DND-41 (cell line): ENCODE results near the gene TCF19.

Source experiments
- ATAC-seq: fragments of 200-7000 bp; cut with Tn5 transposase; 3 replicates; pipeline ENCODE4 v1.9.1; 2021; ENCODE audit warnings: low read depth; ENCODE audit not compliant: insufficient read depth
- DNase-seq: peaks from one replicate; pipeline ENCODE4 v3.0.0-alpha.2; 2020
- H2AFZ ChIP-seq: 2 replicates; pipeline ENCODE4 v1.6.0; 2012; ENCODE audit warnings: low read depth, low read length
- H3K27ac ChIP-seq: 2 replicates; pipeline ENCODE4 v1.5.1; 2012; ENCODE audit warnings: low read length, inconsistent platforms
- H3K27me3 ChIP-seq: fragments of 200-600 bp; sonication (generic); 2 replicates; pipeline ENCODE4 v1.6.0; 2012; ENCODE audit warnings: low read length, mild to moderate bottlenecking, inconsistent platforms; ENCODE audit not compliant: insufficient read depth, poor library complexity
- H3K36me3 ChIP-seq: 2 replicates; pipeline ENCODE4 v1.5.1; 2012; ENCODE audit warnings: low read length, inconsistent platforms; ENCODE audit not compliant: insufficient read depth
- H3K4me1 ChIP-seq: 2 replicates; pipeline ENCODE4 v1.5.1; 2012; ENCODE audit warnings: mild to moderate bottlenecking, low read length; ENCODE audit not compliant: insufficient read depth
- H3K4me2 ChIP-seq: 2 replicates; pipeline ENCODE4 v1.6.0; 2012; ENCODE audit warnings: mild to moderate bottlenecking, moderate library complexity, low read length, inconsistent platforms; ENCODE audit not compliant: insufficient read depth
- H3K4me3 ChIP-seq, 2 experiments: fragments of 200-600 bp in 1 of 2; shearing (Covaris generic) in 1 of 2; 2 replicates each; pipeline ENCODE4 v1.5.1; 2012 to 2016; ENCODE audit warnings: inconsistent platforms in 2 of 2, low read length in 2 of 2, mild to moderate bottlenecking in 2 of 2, low read depth in 1 of 2, moderate library complexity in 1 of 2
- H3K79me2 ChIP-seq: 2 replicates; pipeline ENCODE4 v1.6.0; 2012; ENCODE audit warnings: low read length, inconsistent platforms; ENCODE audit not compliant: insufficient read depth
- H3K9ac ChIP-seq: 2 replicates; pipeline ENCODE4 v1.6.0; 2012; ENCODE audit warnings: low read depth, mild to moderate bottlenecking, inconsistent platforms, low read length, moderate library complexity
- H3K9me3 ChIP-seq: 2 replicates; pipeline ENCODE4 v1.5.1; 2012; ENCODE audit warnings: low read length, moderate library complexity, mild to moderate bottlenecking, inconsistent platforms; ENCODE audit not compliant: insufficient read depth, severe bottlenecking
- H4K20me1 ChIP-seq: 2 replicates; pipeline ENCODE4 v1.6.0; 2012; ENCODE audit warnings: low read length; ENCODE audit not compliant: insufficient read depth
- EZH2 ChIP-seq: IDR thresholded peaks from 3 replicates; pipeline ENCODE4 v1.6.1; 2012; ENCODE audit warnings: borderline replicate concordance, low read depth, mild to moderate bottlenecking, moderate library complexity, low read length, inconsistent platforms; ENCODE audit not compliant: severe bottlenecking
- TF ChIP-seq, protein P1 (sequence below): IDR thresholded peaks from 2 replicates; pipeline ENCODE4 v1.5.1; 2012; ENCODE audit warnings: borderline replicate concordance, low read length, moderate library complexity, mild to moderate bottlenecking; ENCODE audit not compliant: poor library complexity, severe bottlenecking; ENCODE audit errors: extremely low read depth

The TCF19 gene

DNA sequence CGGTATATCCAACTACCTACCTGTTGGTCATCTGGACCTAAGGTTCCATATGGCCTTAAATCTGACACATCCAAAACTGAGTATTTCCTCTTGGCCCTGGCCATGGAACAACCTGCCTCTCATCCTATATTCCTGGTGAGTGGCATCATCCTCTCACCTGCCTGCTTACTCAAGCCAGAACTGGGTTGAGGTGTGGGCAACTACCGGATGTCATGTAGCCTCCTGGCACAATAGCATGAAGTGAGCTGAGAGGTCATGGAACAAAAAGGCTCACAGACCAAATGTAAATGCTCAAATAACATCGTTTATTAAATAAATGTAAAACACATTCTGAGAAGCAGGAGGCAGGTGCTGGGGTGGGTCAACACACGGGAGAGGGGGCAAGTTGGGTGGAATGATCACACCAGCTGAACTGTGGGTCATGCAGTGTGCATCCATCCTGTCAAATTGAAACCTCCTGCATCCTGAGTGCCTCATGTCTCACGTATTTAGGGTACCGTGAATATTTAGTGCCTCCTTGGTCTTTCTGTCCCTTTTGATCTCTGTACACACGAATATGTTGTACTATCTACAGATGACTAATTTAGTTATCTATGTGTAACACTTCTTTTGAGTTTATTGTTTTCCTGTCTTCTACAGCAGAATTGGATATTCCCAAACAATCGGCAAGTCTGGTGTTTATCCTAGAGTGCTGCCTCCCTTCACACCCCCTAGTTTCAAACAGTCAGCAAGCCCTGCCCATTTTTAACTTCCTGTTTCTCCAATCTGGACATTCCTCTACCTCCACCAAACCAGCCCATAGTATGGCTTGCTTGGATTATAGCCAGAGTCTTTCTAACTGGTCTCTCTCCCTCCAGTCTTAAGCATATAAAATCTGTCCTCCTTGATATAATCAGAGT is 20.0 kb downstream of the TCF19 start:
- Histone ChIP-seq H4K20me1 (no peaks in the 10 kb centered on the region), H3K79me2 (no peaks in the 10 kb centered on the region), H2AFZ (no peak overlapping the region), H3K4me3 (no peak overlapping the region), H3K9me3 (no peaks in the 10 kb centered on the region), H3K4me1 (0 out of 2 replicates have a peak, but pooled peaks cover 3% of the 10 kb centered on the region), H3K9ac (no peak overlapping the region), H3K4me2 (no peak overlapping the region), H3K27ac (no peak overlapping the region), H3K36me3 (no peaks in the 10 kb centered on the region), H3K27me3 (no peaks in the 10 kb centered on the region)
- DNase-seq (no peak), ATAC-seq (no peak)
- TF ChIP-seq EZH2 = no peak
- TF ChIP-seq, protein P1, sequence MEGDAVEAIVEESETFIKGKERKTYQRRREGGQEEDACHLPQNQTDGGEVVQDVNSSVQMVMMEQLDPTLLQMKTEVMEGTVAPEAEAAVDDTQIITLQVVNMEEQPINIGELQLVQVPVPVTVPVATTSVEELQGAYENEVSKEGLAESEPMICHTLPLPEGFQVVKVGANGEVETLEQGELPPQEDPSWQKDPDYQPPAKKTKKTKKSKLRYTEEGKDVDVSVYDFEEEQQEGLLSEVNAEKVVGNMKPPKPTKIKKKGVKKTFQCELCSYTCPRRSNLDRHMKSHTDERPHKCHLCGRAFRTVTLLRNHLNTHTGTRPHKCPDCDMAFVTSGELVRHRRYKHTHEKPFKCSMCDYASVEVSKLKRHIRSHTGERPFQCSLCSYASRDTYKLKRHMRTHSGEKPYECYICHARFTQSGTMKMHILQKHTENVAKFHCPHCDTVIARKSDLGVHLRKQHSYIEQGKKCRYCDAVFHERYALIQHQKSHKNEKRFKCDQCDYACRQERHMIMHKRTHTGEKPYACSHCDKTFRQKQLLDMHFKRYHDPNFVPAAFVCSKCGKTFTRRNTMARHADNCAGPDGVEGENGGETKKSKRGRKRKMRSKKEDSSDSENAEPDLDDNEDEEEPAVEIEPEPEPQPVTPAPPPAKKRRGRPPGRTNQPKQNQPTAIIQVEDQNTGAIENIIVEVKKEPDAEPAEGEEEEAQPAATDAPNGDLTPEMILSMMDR = no peak

- no peak for TF ChIP-seq EZH2
- TF ChIP-seq, protein P1 = no peak
- Histone ChIP-seq H3K79me2 (no peaks in the 10 kb centered on the region), H3K27me3 (no peaks in the 10 kb centered on the region), H3K4me3 (no peak overlapping the region), H3K4me2 (no peak overlapping the region), H2AFZ (no peak overlapping the region), H4K20me1 (no peaks in the 10 kb centered on the region), H3K27ac (no peak overlapping the region), H3K36me3 (no peaks in the 10 kb centered on the region), H3K4me1 (0 out of 2 replicates have a peak, but pooled peaks cover 3% of the 10 kb centered on the region), H3K9ac (no peak overlapping the region), H3K9me3 (no peaks in the 10 kb centered on the region)
- DNase-seq (no peak), ATAC-seq (no peak)
Measured at GRCh38 chr6:31179042-31179386, 20.6 kb downstream of the TCF19 start.

- TF ChIP-seq EZH2 = no peak
- TF ChIP-seq, protein P1 = no peak
- H3K27ac ChIP-seq = no peak overlapping the region
- no peak overlapping the region for H2AFZ ChIP-seq
- no peaks in the 10 kb centered on the region for H3K27me3 ChIP-seq
- no peak overlapping the region for H3K4me3 ChIP-seq
- H3K4me1 ChIP-seq = 0 out of 2 replicates have a peak, but pooled peaks cover 3% of the 10 kb centered on the region
- no peaks in the 10 kb centered on the region for H4K20me1 ChIP-seq
- H3K9ac ChIP-seq = no peak overlapping the region
- H3K36me3 ChIP-seq = no peaks in the 10 kb centered on the region
- DNase-seq = no peak
- H3K9me3 ChIP-seq = no peaks in the 10 kb centered on the region
- no peaks in the 10 kb centered on the region for H3K79me2 ChIP-seq
- ATAC-seq = no peak
- H3K4me2 ChIP-seq = no peak overlapping the region
Measured at GRCh38 chr6:31179896-31180295, 21.5 kb downstream of the TCF19 start.
